ENCODE data around the gene USP6NL.
"Not testable (repeated sequence)": the region's sequence is repeated elsewhere in the genome, so short reads cannot be mapped to it uniquely, and the experiment has no call there.

USP6NL gene

GRCh38 chr10:11515596-11516430, 95.6 kb downstream of the USP6NL start:
- DNase-seq (ENCODE audit: low read depth, low spot score): peak; percentile 14

GRCh38 chr10:11513727-11514126, 97.7 kb downstream of the USP6NL start:
- no peak for DNase-seq (ENCODE audit: low read depth, low spot score)

GRCh38 chr10:11512596-11512995, 98.9 kb downstream of the USP6NL start:
- DNase-seq (ENCODE audit: low read depth, low spot score): no peak

GRCh38 chr10:11511321-11511720, 100.1 kb downstream of the USP6NL start:
- DNase-seq (ENCODE audit: low read depth, low spot score): no peak

- DNase-seq (ENCODE audit: low read depth, low spot score): no peak
Measured at GRCh38 chr10:11510736-11511135, 100.7 kb downstream of the USP6NL start.

- DNase-seq (ENCODE audit: low read depth, low spot score): no peak
Measured at GRCh38 chr10:11510281-11510680, 101.2 kb downstream of the USP6NL start.

- DNase-seq (ENCODE audit: low read depth, low spot score): no peak
Measured at GRCh38 chr10:11509036-11509435, 102.4 kb downstream of the USP6NL start.

GRCh38 chr10:11506247-11506789, 105.1 kb downstream of the USP6NL start:
- DNase-seq (ENCODE audit: low read depth, low spot score): no peak

GRCh38 chr10:11505639-11506038, 105.8 kb downstream of the USP6NL start:
- no peak for DNase-seq (ENCODE audit: low read depth, low spot score)

- no peak for DNase-seq (ENCODE audit: low read depth, low spot score)
Measured at GRCh38 chr10:11504566-11505285, 106.7 kb downstream of the USP6NL start.

- no peak for DNase-seq (ENCODE audit: low read depth, low spot score)
Measured at GRCh38 chr10:11501600-11501999, 109.8 kb downstream of the USP6NL start.

GRCh38 chr10:11499425-11500071, 111.9 kb downstream of the USP6NL start:
- DNase-seq (ENCODE audit: low read depth, low spot score): no peak

GRCh38 chr10:11498399-11498798, 113.1 kb downstream of the USP6NL start:
- no peak for DNase-seq (ENCODE audit: low read depth, low spot score)

- not testable (repeated sequence) for DNase-seq (ENCODE audit: low read depth, low spot score)
Measured at GRCh38 chr10:11494923-11495322, 116.5 kb downstream of the USP6NL start.

GRCh38 chr10:11493646-11494045, 117.8 kb downstream of the USP6NL start:
- no peak for DNase-seq (ENCODE audit: low read depth, low spot score)

- no peak for DNase-seq (ENCODE audit: low read depth, low spot score)
Measured at GRCh38 chr10:11491087-11491486, 120.4 kb downstream of the USP6NL start.

- no peak for DNase-seq (ENCODE audit: low read depth, low spot score)
Measured at GRCh38 chr10:11489591-11489990, 121.9 kb downstream of the USP6NL start.

GRCh38 chr10:11488126-11488525, 123.3 kb downstream of the USP6NL start:
- DNase-seq (ENCODE audit: low read depth, low spot score): no peak

- DNase-seq (ENCODE audit: low read depth, low spot score): no peak
Measured at GRCh38 chr10:11483201-11484148, 128.0 kb downstream of the USP6NL start.

GRCh38 chr10:11482306-11482705, 129.1 kb downstream of the USP6NL start:
- DNase-seq (ENCODE audit: low read depth, low spot score): no peak

GRCh38 chr10:11480687-11481086, 130.8 kb downstream of the USP6NL start:
- DNase-seq (ENCODE audit: low read depth, low spot score): no peak

Data from activated CD4-positive, CD25-positive, alpha-beta regulatory T cell treated with anti-CD3 and anti-CD28 coated beads, Interleukin-2, amount 50 U/mL, for 16 hours (primary cell).